Stomach smooth muscle (tissue), 2 donors: ENCODE data around the gene ADGRD1.

Experiments used
- H3K27ac ChIP-seq: one replicate; pipeline ENCODE4 v1.7.0; 2013; ENCODE audit warnings: mild to moderate bottlenecking, low read length, inconsistent platforms
- H3K27me3 ChIP-seq, 2 donors: one replicate each; pipeline ENCODE4 v1.7.0; 2013; ENCODE audit warnings: low read length in 2 of 2; ENCODE audit not compliant: insufficient read depth in 2 of 2, control insufficient read depth in 1 of 2
- H3K36me3 ChIP-seq, 2 donors: one replicate each; pipeline ENCODE4 v1.7.0; 2013; ENCODE audit warnings: low read length in 2 of 2; ENCODE audit not compliant: control insufficient read depth in 2 of 2, insufficient read depth in 2 of 2
- H3K4me1 ChIP-seq: one replicate; pipeline ENCODE4 v1.7.0; 2013; ENCODE audit warnings: low read length; ENCODE audit not compliant: control insufficient read depth, insufficient read depth
- H3K4me3 ChIP-seq, 2 donors: one replicate each; pipeline ENCODE4 v1.7.0; 2013; ENCODE audit warnings: low read length in 2 of 2
- H3K9ac ChIP-seq, 2 donors: one replicate each; pipeline ENCODE4 v1.7.0; 2013; ENCODE audit warnings: low read length in 2 of 2, mild to moderate bottlenecking in 1 of 2
- H3K9me3 ChIP-seq, 2 donors: one replicate each; pipeline ENCODE4 v1.7.0; 2013; ENCODE audit warnings: low read length in 2 of 2; ENCODE audit not compliant: control insufficient read depth in 2 of 2
- donor health status: healthy.
- donor health status: Pancreatic carcinoma.

ADGRD1 gene

DNA sequence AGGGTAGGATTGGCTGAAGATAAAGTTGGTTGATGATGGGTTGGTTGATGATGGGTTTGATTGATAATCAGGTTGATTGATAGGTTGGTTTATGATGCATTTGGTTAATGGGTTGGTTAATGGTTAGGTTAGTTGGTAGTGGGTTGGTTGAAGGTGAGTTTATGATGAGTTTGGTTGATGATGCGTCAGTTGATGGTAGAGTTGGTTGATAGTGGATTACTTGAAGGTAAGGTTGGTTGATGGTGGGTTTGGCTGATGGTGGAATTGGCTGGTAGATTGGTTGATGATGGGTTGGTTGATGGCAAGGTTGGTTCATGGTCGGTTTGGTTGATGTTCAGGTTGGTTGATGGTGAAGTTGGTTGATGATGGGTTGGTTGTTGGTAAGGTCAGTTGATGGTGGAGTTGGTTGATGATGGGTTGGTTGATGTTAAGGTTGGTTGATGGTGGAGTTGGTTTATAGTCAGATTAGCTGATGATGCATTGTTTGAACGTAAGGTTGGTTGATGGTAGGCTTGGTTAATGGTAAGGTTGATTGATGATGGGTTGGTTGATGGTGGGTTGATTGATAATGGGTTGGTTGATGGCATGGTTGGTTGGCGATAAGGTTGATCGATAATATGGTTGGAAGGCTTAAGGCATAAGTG is 146.4 kb downstream of the ADGRD1 start:
- H3K36me3 ChIP-seq: peaks cover 0 to 3% of the 10 kb centered on the region in 2 donors
- H3K9ac ChIP-seq: no peak overlapping the region
- H3K27me3 ChIP-seq: no peaks in the 10 kb centered on the region
- H3K9me3 ChIP-seq: no peaks in the 10 kb centered on the region
- H3K27ac ChIP-seq: no peak overlapping the region
- no peak overlapping the region for H3K4me3 ChIP-seq
- H3K4me1 ChIP-seq: peaks cover 27% of the 10 kb centered on the region

DNA sequence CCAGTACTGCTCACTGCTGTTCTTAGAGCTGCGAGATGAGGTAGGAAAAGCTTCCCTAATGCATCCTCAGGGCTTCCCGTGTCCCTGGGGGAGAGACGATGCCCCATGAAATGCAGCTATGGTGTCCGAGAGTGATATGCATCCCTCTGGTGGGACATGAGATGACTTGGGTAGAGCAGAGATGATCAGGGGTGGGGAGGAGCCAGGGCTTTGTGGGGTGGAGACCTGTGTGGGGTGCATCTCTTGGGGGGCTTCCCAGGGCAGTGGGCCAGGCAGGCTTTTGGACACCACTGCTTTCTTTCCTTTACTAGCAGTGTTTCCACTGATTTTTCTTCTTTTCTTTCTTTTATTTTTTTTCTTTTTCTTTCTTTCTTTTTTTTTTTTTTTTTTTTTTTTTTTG is 147.3 kb downstream of the ADGRD1 start:
- Histone ChIP-seq H3K36me3 (peaks cover 3 to 4% of the 10 kb centered on the region in 2 donors), H3K9ac (no peak overlapping the region), H3K9me3 (no peaks in the 10 kb centered on the region), H3K27ac (no peak overlapping the region), H3K4me1 (peaks cover 31% of the 10 kb centered on the region), H3K4me3 (no peak overlapping the region), H3K27me3 (no peaks in the 10 kb centered on the region)

DNA sequence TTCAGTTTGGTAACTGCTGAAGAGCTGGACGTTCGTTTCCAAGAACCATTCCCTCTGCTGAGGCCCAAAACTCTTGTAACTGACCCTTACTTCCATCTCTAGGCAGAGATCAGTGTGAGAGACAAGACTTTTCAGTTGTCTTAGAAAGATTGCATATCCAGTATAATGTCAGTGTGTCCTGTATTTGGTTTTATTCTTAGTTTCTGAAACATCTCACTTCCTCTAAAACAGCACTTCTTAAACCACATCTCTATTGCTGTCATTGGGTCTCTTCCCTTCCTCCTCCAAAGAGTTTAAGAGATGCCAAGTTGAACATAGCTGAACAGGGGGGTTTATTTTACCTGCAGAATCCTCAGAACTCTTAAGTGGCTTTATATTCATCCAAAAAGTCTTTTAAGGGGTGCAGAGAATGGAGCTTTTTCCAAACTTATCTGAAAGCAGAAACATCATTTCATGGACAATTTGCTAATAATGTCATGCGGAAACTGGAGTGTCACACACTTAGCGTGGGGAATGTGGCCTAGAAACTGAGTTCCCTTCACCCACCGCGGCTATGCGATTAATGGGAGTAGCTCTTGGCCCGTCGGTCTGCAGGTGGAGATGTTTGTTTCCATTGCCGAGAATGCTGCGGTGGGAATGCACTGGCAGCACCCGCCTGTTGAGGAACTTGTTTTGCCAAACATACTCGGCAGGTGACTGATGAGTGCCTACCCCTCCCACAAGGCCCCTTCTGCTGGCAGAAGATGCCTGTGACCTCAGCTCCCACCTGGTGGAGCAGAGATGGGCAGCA is 148.2 kb downstream of the ADGRD1 start:
- peaks cover 27% of the 10 kb centered on the region for H3K4me1 ChIP-seq
- H3K27me3 ChIP-seq: no peaks in the 10 kb centered on the region
- no peaks in the 10 kb centered on the region for H3K9me3 ChIP-seq
- H3K27ac ChIP-seq: no peak overlapping the region
- peaks cover 9% of the 10 kb centered on the region in 2 donors for H3K36me3 ChIP-seq
- no peak overlapping the region for H3K4me3 ChIP-seq
- no peak overlapping the region for H3K9ac ChIP-seq

DNA sequence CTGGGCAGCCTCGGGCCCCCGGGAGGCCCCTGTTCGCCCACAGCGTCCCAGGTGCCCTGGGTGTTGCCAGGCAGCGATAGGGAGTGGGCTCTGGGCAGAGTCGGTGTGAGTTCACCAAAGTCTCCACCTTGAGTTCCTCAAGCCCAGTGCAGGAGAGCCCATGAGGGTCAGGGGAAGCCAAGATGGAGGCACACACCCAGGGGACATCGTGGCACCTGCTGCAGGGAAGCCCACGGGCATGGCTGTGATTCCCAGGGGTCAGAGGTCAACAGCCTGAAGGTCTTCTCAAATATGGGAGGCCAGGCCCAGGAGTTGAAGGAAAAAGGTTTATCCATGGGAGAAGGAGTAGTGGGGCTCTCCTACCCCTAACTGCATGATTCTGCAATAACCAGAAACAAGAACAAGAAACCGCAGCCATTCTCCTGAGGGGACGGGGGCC is 148.8 kb downstream of the ADGRD1 start:
- Histone ChIP-seq H3K27me3 (no peaks in the 10 kb centered on the region), H3K27ac (no peak overlapping the region)

DNA sequence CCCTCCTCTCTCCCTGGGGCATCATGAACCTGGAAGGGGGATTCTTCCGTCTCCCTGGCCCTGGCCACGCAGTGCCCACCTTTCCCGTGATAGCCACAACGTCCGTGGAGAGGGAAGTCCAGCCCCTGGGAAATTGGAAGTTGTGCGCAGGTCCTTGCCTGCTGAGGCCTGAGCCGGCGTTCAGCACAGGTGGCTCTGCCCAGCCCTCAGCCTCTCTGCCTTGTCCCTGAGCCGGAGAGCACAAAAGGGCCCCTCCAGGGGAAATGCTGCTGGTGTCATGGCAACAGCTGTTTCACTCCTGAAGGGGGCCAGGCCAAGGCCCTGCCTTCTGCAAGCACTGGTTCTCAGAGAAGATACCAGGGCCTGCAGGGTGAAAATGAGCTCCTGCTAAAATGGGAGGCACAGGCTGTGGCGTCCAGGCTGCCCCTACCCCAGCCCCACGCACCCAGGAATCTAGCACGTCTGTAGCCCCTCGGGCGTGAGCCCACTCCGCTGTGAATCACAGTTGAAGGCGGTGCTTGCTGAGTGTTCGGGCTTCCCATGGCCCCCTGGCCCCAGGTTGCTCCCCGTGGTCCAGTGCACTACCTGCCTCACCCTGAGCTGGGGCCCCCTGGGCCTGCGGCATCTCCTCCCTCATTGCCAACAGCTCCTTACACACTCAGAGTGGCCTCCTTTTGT is 149.4 kb downstream of the ADGRD1 start:
- Histone ChIP-seq H3K36me3 (peaks cover 9 to 13% of the 10 kb centered on the region in 2 donors), H3K4me1 (peaks cover 19% of the 10 kb centered on the region), H3K9ac (no peak overlapping the region), H3K27me3 (no peaks in the 10 kb centered on the region), H3K9me3 (no peaks in the 10 kb centered on the region), H3K4me3 (no peak overlapping the region), H3K27ac (no peak overlapping the region)

More for the DNA sequence above, 148.8 kb downstream of the ADGRD1 start:
- Histone ChIP-seq H3K9ac (no peak overlapping the region), H3K4me1 (peaks cover 22% of the 10 kb centered on the region), H3K4me3 (no peak overlapping the region), H3K36me3 (peaks cover 9% of the 10 kb centered on the region in 2 donors), H3K9me3 (no peaks in the 10 kb centered on the region)

DNA sequence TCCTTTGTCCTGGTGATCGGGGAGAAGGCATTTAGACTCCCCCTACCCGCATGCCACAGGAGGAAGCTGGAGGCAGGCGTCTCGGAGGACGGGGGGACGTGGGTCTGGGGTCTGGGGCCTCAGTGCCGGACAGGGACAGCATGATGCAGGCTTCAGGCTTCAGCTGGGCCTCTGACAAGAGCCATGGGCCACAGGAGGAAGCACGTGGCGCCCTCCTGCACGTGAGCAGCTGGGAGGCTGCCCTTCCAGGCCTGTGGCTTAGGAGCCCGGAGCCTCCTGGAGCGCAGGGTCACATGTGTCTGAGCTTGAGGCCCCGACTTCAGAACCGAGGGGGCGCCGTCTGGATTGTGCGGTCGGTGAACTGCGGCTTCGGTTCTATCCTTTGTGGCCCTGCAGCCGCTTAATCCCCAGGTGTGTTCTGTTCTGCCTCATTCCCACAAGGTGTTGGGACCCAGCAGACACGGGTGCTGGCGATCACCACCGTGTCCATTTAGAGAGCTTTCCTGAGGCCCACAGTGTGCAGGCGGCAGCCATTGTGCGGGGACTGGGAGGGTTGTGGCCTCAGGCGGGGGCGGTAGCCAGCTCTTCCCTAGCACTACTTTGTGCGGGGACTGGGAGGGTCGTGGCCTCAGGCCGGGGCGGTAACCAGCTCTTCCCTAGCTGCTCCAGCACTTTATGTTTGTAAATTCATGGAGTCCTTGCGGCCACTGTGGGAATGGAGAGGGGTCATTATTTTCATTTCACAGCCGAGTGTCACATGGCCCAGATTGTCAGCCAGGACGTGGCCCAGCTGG is 150.2 kb downstream of the ADGRD1 start:
- peaks cover 19% of the 10 kb centered on the region for H3K4me1 ChIP-seq
- H3K9me3 ChIP-seq: no peaks in the 10 kb centered on the region
- no peak overlapping the region for H3K9ac ChIP-seq
- H3K27ac ChIP-seq: no peak overlapping the region
- no peak overlapping the region for H3K4me3 ChIP-seq
- H3K27me3 ChIP-seq: no peaks in the 10 kb centered on the region
- peaks cover 9 to 13% of the 10 kb centered on the region in 2 donors for H3K36me3 ChIP-seq

DNA sequence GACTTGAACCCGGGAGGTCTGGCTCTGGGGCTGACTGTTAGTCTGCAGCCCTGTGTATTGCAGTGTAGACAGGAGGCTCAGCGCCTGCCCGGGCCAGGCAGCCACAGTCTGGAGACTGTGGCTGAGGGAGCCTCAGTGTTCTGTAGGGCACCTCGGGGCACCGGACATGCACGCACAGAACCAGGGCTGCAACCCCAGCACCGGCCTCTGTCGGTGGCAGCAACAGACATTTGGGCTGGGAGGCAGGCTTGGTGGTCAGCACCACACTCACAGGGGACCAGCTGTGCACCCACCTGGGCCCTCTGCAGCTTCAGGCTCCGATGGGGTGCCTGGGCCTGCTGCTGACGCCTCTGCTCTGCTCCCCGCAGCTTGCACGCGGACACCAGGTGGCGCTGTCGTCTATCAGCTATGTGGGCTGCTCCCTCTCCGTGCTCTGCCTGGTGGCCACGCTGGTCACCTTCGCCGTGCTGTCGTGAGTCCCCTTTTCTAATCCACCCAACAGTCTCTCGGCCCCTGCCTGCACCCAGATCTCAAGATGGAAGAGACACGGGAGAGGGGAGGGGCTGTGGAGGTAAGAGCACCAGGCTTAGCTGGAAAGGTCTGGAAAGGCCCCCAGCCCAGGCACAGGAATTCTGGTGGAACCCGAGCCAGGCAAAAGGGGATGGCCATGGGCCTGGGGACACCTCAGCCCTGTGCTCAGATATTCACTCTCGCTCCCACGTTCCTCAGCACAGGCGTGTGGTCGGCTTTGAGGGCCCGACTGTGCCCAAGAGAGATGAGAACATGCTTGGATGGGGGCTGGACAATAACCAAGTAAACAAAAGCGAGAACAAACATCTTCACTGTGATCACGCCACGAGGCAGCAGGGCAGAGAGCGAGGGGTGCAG is 151.0 kb downstream of the ADGRD1 start:
- H3K4me1 ChIP-seq: peaks cover 19% of the 10 kb centered on the region
- no peak overlapping the region for H3K27ac ChIP-seq
- H3K36me3 ChIP-seq: peaks cover 9 to 10% of the 10 kb centered on the region in 2 donors
- H3K9me3 ChIP-seq: no peaks in the 10 kb centered on the region
- H3K4me3 ChIP-seq: peak overlapping the region in 1 of 2 donors; percentile 22
- no peaks in the 10 kb centered on the region for H3K27me3 ChIP-seq
- H3K9ac ChIP-seq: peak overlapping the region in 1 of 2 donors; percentile 29

DNA sequence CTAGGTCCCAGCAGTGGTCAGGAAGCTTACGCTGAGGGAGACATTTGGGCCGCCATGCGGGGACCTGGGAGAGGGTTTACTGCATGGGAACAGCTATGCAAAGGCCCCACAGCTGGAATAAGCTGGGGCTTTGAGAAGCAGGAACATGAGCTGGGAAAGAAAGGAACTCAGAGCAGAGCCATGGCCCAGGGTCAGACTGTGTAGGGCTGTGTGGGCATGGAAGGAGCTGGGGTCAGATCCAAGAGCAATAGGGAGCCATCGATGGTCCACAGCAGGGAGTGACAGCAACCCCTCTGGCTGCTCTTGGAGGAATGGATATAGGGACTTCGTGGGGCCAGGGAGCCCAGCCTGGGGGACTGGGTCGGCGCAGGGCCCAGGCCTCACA is 151.6 kb downstream of the ADGRD1 start:
- peaks cover 19% of the 10 kb centered on the region for H3K4me1 ChIP-seq
- H3K9ac ChIP-seq: peak overlapping the region in 1 of 2 donors; percentile 29
- no peak overlapping the region for H3K4me3 ChIP-seq
- H3K9me3 ChIP-seq: no peaks in the 10 kb centered on the region
- H3K27me3 ChIP-seq: no peaks in the 10 kb centered on the region
- H3K27ac ChIP-seq: no peak overlapping the region
- peaks cover 9 to 10% of the 10 kb centered on the region in 2 donors for H3K36me3 ChIP-seq

DNA sequence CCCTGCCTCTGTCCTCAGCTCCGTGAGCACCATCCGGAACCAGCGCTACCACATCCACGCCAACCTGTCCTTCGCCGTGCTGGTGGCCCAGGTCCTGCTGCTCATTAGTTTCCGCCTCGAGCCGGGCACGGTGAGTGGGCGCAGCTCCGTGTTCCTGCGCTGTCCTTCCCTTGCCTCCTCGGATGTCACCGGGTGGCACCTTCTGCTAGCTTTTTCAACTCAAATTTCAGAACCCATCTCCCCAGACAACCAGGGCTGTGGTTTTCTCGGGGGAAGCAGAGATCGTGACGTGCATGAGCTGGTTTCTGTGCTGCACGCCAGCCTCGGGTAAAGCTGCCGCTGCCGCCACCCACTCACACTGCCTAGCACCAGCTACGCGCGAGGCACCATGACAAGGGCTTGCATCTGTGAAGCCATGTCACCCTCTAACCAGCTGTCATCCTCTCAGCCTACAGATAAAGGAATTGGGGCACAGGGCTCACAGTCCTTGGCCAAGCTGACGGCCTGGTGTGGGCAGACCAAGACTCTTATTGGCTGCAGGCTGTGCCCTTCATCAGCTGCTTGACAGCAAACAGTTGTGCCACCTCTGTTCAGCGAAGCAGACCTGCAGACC is 152.1 kb downstream of the ADGRD1 start:
- Histone ChIP-seq H3K4me3 (no peak overlapping the region), H3K27me3 (no peaks in the 10 kb centered on the region), H3K4me1 (peaks cover 19% of the 10 kb centered on the region), H3K9ac (no peak overlapping the region), H3K9me3 (no peaks in the 10 kb centered on the region), H3K36me3 (peaks cover 9 to 10% of the 10 kb centered on the region in 2 donors), H3K27ac (no peak overlapping the region)
